Hepatocyte (in vitro differentiated cells): ENCODE data around the gene HECTD4.

Experiments used
- CTCF ChIP-seq: fragments of 200-600 bp; sonication (generic); IDR thresholded peaks from 2 replicates; pipeline ENCODE4 v1.5.1; 2016; ENCODE audit warnings: antibody characterized with exemption, mild to moderate bottlenecking; ENCODE audit not compliant: poor library complexity
- EZH2 ChIP-seq: fragments of 200-600 bp; sonication (generic); IDR thresholded peaks from 2 replicates; pipeline ENCODE4 v1.6.1; 2016; ENCODE audit warnings: antibody characterized with exemption, mild to moderate bottlenecking, borderline replicate concordance
- EZH2phosphoT487 ChIP-seq: fragments of 200-600 bp; sonication (generic); IDR thresholded peaks from one replicate; pipeline ENCODE4 v1.6.1; 2018; ENCODE audit warnings: antibody characterized with exemption, mild to moderate bottlenecking, low read depth, moderate library complexity; ENCODE audit not compliant: unreplicated experiment, severe bottlenecking

GRCh38 chr12:112161711-112162110, 220.5 kb downstream of the HECTD4 start:
- TF ChIP-seq CTCF = no peak
- TF ChIP-seq EZH2 = no peak
- TF ChIP-seq EZH2phosphoT487 = no peak
